ENCODE data around the gene DET1. TPM values are rescaled to one million over a fixed set of nuclear protein-coding genes. Genes with fewer than 3 reads are reported as not detected.
A peak's percentile ranks its signal among the peaks of the same experiment; 100 is the strongest.

The DET1 gene
- total RNA-seq: 13.9 to 14.7 TPM (median 14.4 TPM) in 3 replicates

- peak; percentile 73 to 91 for DNase-seq (ENCODE audit: low spot score in 2 of 2, unreplicated experiment in 2 of 2)
- H3K36me3 Mint-ChIP-seq: peaks cover 2% of the 10 kb centered on the region
- peaks cover 39% of the 10 kb centered on the region for H3K4me1 Mint-ChIP-seq
- H3K27ac Mint-ChIP-seq: peak within 1 kb of the TSS; percentile 92
- H3K27me3 Mint-ChIP-seq (ENCODE audit: low read depth): no peaks in the 10 kb centered on the region
- H3K4me3 Mint-ChIP-seq: peak within 1 kb of the TSS; percentile 80
- TF ChIP-seq CTCF (IDR thresholded peaks at IDR 0.05; ENCODE audit: unreplicated experiment): peak; percentile 41
- H3K9me3 Mint-ChIP-seq: peaks cover 4% of the 10 kb centered on the region
Observed at GRCh38 chr15:88546248-88547129, at the start of gene DET1. Gene DET1 (minus strand): TSS chr15:88546681. CDS start chr15:88531705, 14,976 bp downstream.

- Mint-ChIP-seq H3K27me3 (ENCODE audit: low read depth) (peaks cover 29% of the 10 kb centered on the region), H3K4me1 (peaks cover 8% of the 10 kb centered on the region), H3K36me3 (no peaks in the 10 kb centered on the region), H3K9me3 (no peaks in the 10 kb centered on the region), H3K27ac (no peak overlapping the region), H3K4me3 (no peak overlapping the region)
- no peak for TF ChIP-seq CTCF (IDR thresholded peaks at IDR 0.05; ENCODE audit: unreplicated experiment)
- DNase-seq (ENCODE audit: low spot score in 2 of 2, unreplicated experiment in 2 of 2): no peak
Observed at GRCh38 chr15:88591384-88591783, 44.9 kb upstream of the DET1 start.

- Mint-ChIP-seq H3K27me3 (ENCODE audit: low read depth) (peaks cover 29% of the 10 kb centered on the region), H3K4me1 (peaks cover 14% of the 10 kb centered on the region), H3K4me3 (no peak overlapping the region), H3K36me3 (no peaks in the 10 kb centered on the region), H3K27ac (no peak overlapping the region), H3K9me3 (no peaks in the 10 kb centered on the region)
- no peak for TF ChIP-seq CTCF (IDR thresholded peaks at IDR 0.05; ENCODE audit: unreplicated experiment)
- DNase-seq (ENCODE audit: low spot score in 2 of 2, unreplicated experiment in 2 of 2): no peak
Observed at GRCh38 chr15:88590759-88591158, 44.3 kb upstream of the DET1 start.

- no peak for DNase-seq (ENCODE audit: low spot score in 2 of 2, unreplicated experiment in 2 of 2)
- H3K36me3 Mint-ChIP-seq: no peaks in the 10 kb centered on the region
- peak overlapping the region; percentile 48 for H3K27ac Mint-ChIP-seq
- H3K9me3 Mint-ChIP-seq: peaks cover 6% of the 10 kb centered on the region
- H3K4me1 Mint-ChIP-seq: peaks cover 17% of the 10 kb centered on the region
- no peak for TF ChIP-seq CTCF (IDR thresholded peaks at IDR 0.05; ENCODE audit: unreplicated experiment)
- peaks cover 7% of the 10 kb centered on the region for H3K27me3 Mint-ChIP-seq (ENCODE audit: low read depth)
- no peak overlapping the region for H3K4me3 Mint-ChIP-seq
Observed at GRCh38 chr15:88586401-88587162, 40.1 kb upstream of the DET1 start.

- DNase-seq (ENCODE audit: low spot score in 2 of 2, unreplicated experiment in 2 of 2): no peak
- H3K27ac Mint-ChIP-seq: no peak overlapping the region
- peaks cover 3% of the 10 kb centered on the region for H3K4me1 Mint-ChIP-seq
- no peak overlapping the region for H3K4me3 Mint-ChIP-seq
- H3K27me3 Mint-ChIP-seq (ENCODE audit: low read depth): peaks cover 5% of the 10 kb centered on the region
- no peak for TF ChIP-seq CTCF (IDR thresholded peaks at IDR 0.05; ENCODE audit: unreplicated experiment)
- peaks cover 6% of the 10 kb centered on the region for H3K9me3 Mint-ChIP-seq
- H3K36me3 Mint-ChIP-seq: no peaks in the 10 kb centered on the region
Observed at GRCh38 chr15:88580532-88580931, 34.1 kb upstream of the DET1 start.
